ENCODE data around the gene NBPF3. TPM values are rescaled to one million over a fixed set of nuclear protein-coding genes. Genes with fewer than 3 reads are reported as not detected.

The NBPF3 gene
- total RNA-seq, 4 donors from 2014 or later, result 12.2 to 26.4 (median 15.3) TPM

DNA sequence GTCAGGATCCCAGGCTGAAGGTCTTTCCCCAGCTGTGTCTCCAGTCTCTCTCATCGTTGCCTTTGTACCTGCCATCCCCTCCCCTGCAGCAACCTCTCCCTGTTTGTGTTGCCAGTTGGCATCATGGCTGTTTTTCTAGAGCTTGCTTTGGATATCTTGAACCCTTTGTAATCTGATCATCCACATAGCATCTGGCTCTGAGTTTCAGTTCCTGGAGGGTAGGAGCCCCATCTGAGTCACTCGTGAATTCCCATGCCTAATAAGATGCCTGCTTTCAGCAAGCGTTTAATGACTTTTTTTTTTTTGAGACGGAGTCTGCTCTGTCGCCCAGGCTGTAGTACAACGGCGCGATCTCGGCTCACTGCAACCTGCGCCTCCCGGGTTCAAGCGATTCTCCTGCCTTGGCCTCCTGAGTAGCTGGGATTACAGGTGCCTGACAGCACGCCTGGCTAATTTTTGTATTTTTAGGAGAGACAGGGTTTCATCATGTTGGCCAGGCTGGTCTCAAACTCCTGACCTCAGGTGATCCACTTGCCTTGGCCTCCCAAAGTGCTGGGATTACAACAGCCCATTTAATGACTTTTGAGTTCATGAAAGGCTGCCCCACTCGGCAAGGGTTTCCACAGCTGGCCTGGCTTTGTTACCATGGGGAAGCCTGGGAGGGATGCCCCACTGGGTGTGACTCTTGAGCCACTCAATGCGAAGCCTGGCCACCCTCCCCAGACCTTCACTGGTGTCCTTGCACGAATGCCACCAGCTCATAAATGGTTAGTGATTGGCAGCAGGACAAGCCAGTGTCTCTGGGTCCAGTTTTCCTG, 81.2 kb downstream of the NBPF3 start:
- WGBS, 2 donors, result 80 to 81% methylated on average over 16 of the region's 16 CpGs

GRCh38 chr1:21521717-21522060, 81.8 kb downstream of the NBPF3 start:
- no peak overlapping the region for H3K27ac ChIP-seq
- peaks cover 0 to 10% (median 8%) of the 10 kb centered on the region in 4 donors for H3K4me1 ChIP-seq
- H3K27me3 ChIP-seq, result no peaks in the 10 kb centered on the region
- no peaks in the 10 kb centered on the region for H3K9me3 ChIP-seq
- DNase-seq (ENCODE audit: low spot score in 2 of 2), result no peak
- 93 to 97% methylated on average over 4 of the region's 4 CpGs for WGBS, 2 donors
- TF ChIP-seq CTCF (IDR thresholded peaks at IDR 0.05) (no peak), POLR2A (IDR thresholded peaks at IDR 0.05) (no peak), EP300 (IDR thresholded peaks at IDR 0.05) (no peak)
- no peak overlapping the region for H3K4me3 ChIP-seq
- H3K36me3 ChIP-seq, result no peaks in the 10 kb centered on the region

More for the DNA sequence above, 81.2 kb downstream of the NBPF3 start:
- DNase-seq (ENCODE audit: low spot score in 2 of 2), result no peak
- Histone ChIP-seq H3K4me3 (no peak overlapping the region), H3K27ac (no peak overlapping the region), H3K4me1 (peaks cover 0 to 10% (median 8%) of the 10 kb centered on the region in 4 donors), H3K27me3 (no peaks in the 10 kb centered on the region), H3K36me3 (no peaks in the 10 kb centered on the region), H3K9me3 (no peaks in the 10 kb centered on the region)
- no peak for TF ChIP-seq EP300 (IDR thresholded peaks at IDR 0.05)
- no peak for TF ChIP-seq POLR2A (IDR thresholded peaks at IDR 0.05)
- no peak for TF ChIP-seq CTCF (IDR thresholded peaks at IDR 0.05)

DNA sequence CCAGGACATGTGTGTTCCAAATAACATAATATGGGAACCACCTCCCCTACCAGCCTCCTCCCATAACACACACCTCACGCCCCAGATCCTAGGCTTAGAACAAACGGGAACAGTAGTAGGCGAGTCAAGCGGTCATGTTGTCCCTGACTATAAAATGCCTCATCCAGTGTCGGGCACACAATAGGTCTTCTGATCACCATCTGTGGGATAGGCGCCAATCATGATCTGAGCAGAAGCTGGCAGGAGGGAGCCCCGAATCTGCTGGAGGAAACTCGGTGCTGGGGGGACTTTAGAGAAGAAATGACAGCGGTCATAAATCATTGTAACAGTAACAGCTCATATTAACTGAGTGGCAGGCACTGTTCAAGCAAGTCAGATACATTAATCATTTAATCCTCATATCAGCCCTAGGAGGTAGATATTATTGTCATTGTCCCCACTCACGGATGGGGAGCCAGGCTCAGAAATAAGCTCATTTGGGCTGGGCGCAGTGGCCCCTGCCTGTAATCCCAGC, 82.6 kb downstream of the NBPF3 start:
- peaks cover 0 to 10% (median 8%) of the 10 kb centered on the region in 4 donors for H3K4me1 ChIP-seq
- no peak overlapping the region for H3K27ac ChIP-seq
- no peaks in the 10 kb centered on the region for H3K36me3 ChIP-seq
- no peaks in the 10 kb centered on the region for H3K9me3 ChIP-seq
- WGBS, 2 donors, result 80 to 81% methylated on average over 11 of the region's 11 CpGs
- TF ChIP-seq EP300 (IDR thresholded peaks at IDR 0.05) (no peak), CTCF (IDR thresholded peaks at IDR 0.05) (no peak), POLR2A (IDR thresholded peaks at IDR 0.05) (no peak)
- no peaks in the 10 kb centered on the region for H3K27me3 ChIP-seq
- H3K4me3 ChIP-seq, result no peak overlapping the region
- DNase-seq (ENCODE audit: low spot score in 2 of 2), result no peak

DNA sequence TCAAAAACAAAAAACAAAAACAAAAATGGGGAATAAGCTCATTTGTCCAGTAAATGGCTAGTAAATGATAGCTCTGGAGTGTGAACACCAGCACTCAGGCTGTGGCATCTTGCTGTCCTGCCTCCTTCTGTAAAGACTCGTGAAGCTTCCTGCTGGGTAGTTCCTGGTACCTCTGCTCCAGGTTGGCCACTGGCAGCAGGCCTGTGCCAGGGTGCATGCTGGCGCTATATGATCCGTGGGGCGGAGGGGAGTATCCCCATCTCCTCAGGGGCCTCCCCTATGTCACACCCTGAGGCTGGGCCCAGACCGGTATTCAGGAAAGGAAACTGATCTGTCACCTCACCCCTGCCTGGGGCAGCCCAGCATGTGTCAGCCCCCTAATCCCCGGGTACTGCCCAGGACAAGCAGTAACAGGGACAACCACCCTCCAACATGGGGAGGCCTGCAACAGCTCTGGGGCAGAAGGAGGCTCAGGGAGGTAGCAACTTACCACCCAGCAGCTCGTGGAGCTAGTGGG, 83.4 kb downstream of the NBPF3 start:
- no peaks in the 10 kb centered on the region for H3K36me3 ChIP-seq
- no peaks in the 10 kb centered on the region for H3K27me3 ChIP-seq
- peaks cover 0 to 10% (median 8%) of the 10 kb centered on the region in 4 donors for H3K4me1 ChIP-seq
- no peak for TF ChIP-seq CTCF (IDR thresholded peaks at IDR 0.05)
- no peak for TF ChIP-seq POLR2A (IDR thresholded peaks at IDR 0.05)
- no peak for TF ChIP-seq EP300 (IDR thresholded peaks at IDR 0.05)
- H3K9me3 ChIP-seq, result no peaks in the 10 kb centered on the region
- no peak overlapping the region for H3K27ac ChIP-seq
- DNase-seq (ENCODE audit: low spot score in 2 of 2), result no peak
- WGBS, 2 donors, result 82 to 89% methylated on average over 6 to 7 of the region's 7 CpGs
- H3K4me3 ChIP-seq, result no peak overlapping the region

- Histone ChIP-seq H3K36me3 (no peaks in the 10 kb centered on the region), H3K4me3 (no peak overlapping the region), H3K27me3 (no peaks in the 10 kb centered on the region), H3K27ac (no peak overlapping the region), H3K9me3 (no peaks in the 10 kb centered on the region), H3K4me1 (peaks cover 0 to 10% (median 8%) of the 10 kb centered on the region in 4 donors)
- DNase-seq (ENCODE audit: low spot score in 2 of 2), result no peak
- TF ChIP-seq CTCF (IDR thresholded peaks at IDR 0.05), result no peak
- no peak for TF ChIP-seq POLR2A (IDR thresholded peaks at IDR 0.05)
- no peak for TF ChIP-seq EP300 (IDR thresholded peaks at IDR 0.05)
- 77 to 79% methylated on average over 5 of the region's 5 CpGs for WGBS, 2 donors
Measured at GRCh38 chr1:21524220-21524619, 84.3 kb downstream of the NBPF3 start.
